Hypothalamus (tissue), 51 donors: Measurements from ENCODE around the gene ARHGAP31.

Source experiments
- DNase-seq, 51 donors: peaks; one replicate each; lab custom pipeline; 2025; lab: John Stamatoyannopoulos, UW

Gene ARHGAP31

GRCh38 chr3:119376758-119377157 lies 82.6 kb downstream of the ARHGAP31 start:
- no peak for DNase-seq

- DNase-seq = no peak
Measured at GRCh38 chr3:119378259-119378803, 84.1 kb downstream of the ARHGAP31 start.

GRCh38 chr3:119380697-119381096 lies 86.5 kb downstream of the ARHGAP31 start:
- DNase-seq = no peak

GRCh38 chr3:119382134-119382533 lies 88.0 kb downstream of the ARHGAP31 start:
- no peak for DNase-seq

- DNase-seq = peak in 1 of 51 donors; percentile 23
Measured at GRCh38 chr3:119388577-119388976, 94.4 kb downstream of the ARHGAP31 start.

- DNase-seq = no peak
Measured at GRCh38 chr3:119395923-119396358, 101.8 kb downstream of the ARHGAP31 start.

GRCh38 chr3:119396870-119397269 lies 102.7 kb downstream of the ARHGAP31 start:
- DNase-seq = no peak

GRCh38 chr3:119400466-119400865 lies 106.3 kb downstream of the ARHGAP31 start:
- no peak for DNase-seq

- no peak for DNase-seq
Measured at GRCh38 chr3:119401069-119401468, 106.9 kb downstream of the ARHGAP31 start.

- peak in 1 of 51 donors; percentile 93 for DNase-seq
Measured at GRCh38 chr3:119401503-119402440, 107.6 kb downstream of the ARHGAP31 start.

GRCh38 chr3:119402791-119403190 lies 108.6 kb downstream of the ARHGAP31 start:
- DNase-seq = no peak

GRCh38 chr3:119403201-119403600 lies 109.0 kb downstream of the ARHGAP31 start:
- no peak for DNase-seq

GRCh38 chr3:119405315-119405714 lies 111.1 kb downstream of the ARHGAP31 start:
- DNase-seq = no peak

- no peak for DNase-seq
Measured at GRCh38 chr3:119408243-119408950, 114.2 kb downstream of the ARHGAP31 start.

GRCh38 chr3:119409844-119410243 lies 115.7 kb downstream of the ARHGAP31 start:
- no peak for DNase-seq

- no peak for DNase-seq
Measured at GRCh38 chr3:119413603-119414280, 119.6 kb downstream of the ARHGAP31 start.

- no peak for DNase-seq
Measured at GRCh38 chr3:119416873-119417272, 122.7 kb downstream of the ARHGAP31 start.

- DNase-seq = no peak
Measured at GRCh38 chr3:119417771-119418512, 123.8 kb downstream of the ARHGAP31 start.

GRCh38 chr3:119418641-119419040 lies 124.5 kb downstream of the ARHGAP31 start:
- no peak for DNase-seq

- no peak for DNase-seq
Measured at GRCh38 chr3:119420196-119420595, 126.0 kb downstream of the ARHGAP31 start.
